Small intestine (tissue), 16 donors: ENCODE measurements around the gene SDS. TPM values are rescaled to one million over a fixed set of nuclear protein-coding genes. Genes with fewer than 3 reads are reported as not detected.

Source experiments
- DNase-seq, 2 donors: peaks; one replicate each; pipeline versions ENCODE4 v3.0.0 to v3.0.0-alpha.2; 2013
- FAIRE-seq: peaks from 2 replicates; lab custom pipeline; 2012; peaks lifted over from hg19 to GRCh38; lab: Jason Lieb, UNC
- H3K27ac ChIP-seq, 3 donors: one replicate each; pipeline ENCODE4 v1.5.1; 2013; ENCODE audit warnings: low read length in 2 of 3, mild to moderate bottlenecking in 2 of 3, control low read depth in 1 of 3, inconsistent platforms in 1 of 3, low read depth in 1 of 3, moderate library complexity in 1 of 3
- H3K27me3 ChIP-seq, 3 donors: one replicate each; pipeline ENCODE4 v1.6.1; 2013; ENCODE audit warnings: low read length in 3 of 3, inconsistent platforms in 1 of 3; ENCODE audit not compliant: control insufficient read depth in 3 of 3, insufficient read depth in 3 of 3
- H3K36me3 ChIP-seq, 3 donors: one replicate each; pipeline ENCODE4 v1.6.1; 2013; ENCODE audit warnings: low read length in 3 of 3, inconsistent platforms in 1 of 3, low read depth in 1 of 3, mild to moderate bottlenecking in 1 of 3, moderate library complexity in 1 of 3; ENCODE audit not compliant: control insufficient read depth in 3 of 3, insufficient read depth in 2 of 3
- H3K4me1 ChIP-seq, 3 donors: one replicate each; pipeline ENCODE4 v1.6.1; 2013; ENCODE audit warnings: low read length in 2 of 3, inconsistent platforms in 1 of 3, low read depth in 1 of 3, mild to moderate bottlenecking in 1 of 3, moderate library complexity in 1 of 3; ENCODE audit not compliant: control insufficient read depth in 3 of 3, insufficient read depth in 2 of 3
- H3K4me3 ChIP-seq, 3 donors: one replicate each; pipeline ENCODE4 v1.5.1; 2013; ENCODE audit warnings: low read length in 3 of 3, control low read depth in 1 of 3, inconsistent platforms in 1 of 3, low read depth in 1 of 3, mild to moderate bottlenecking in 1 of 3, moderate library complexity in 1 of 3
- H3K9me3 ChIP-seq, 2 donors: one replicate each; pipeline ENCODE4 v1.6.1; 2013; ENCODE audit warnings: low read depth in 1 of 2, low read length in 1 of 2; ENCODE audit not compliant: control insufficient read depth in 2 of 2, insufficient read depth in 1 of 2
- WGBS, 3 donors: extraction: QIAGEN DNeasy Blood & Tissue Kit; methylation state at CpG; one replicate each; pipeline ENCODE4 v1.1.7; 2013; 5-methylcytosine and 5-hydroxymethylcytosine counted together
- long read RNA-seq, 10 donors: transcript quantifications; one replicate each; lab custom pipeline, GENCODE V29; 2026
- polyA plus RNA-seq, 4 donors: library from polyadenylated mRNA; stranded (reverse) in 3 of 4; unstranded in 1 of 4; fragments of 200-250 nt in 3 of 4; fragments of 120-200 nt in 1 of 4; gene quantifications; one replicate each; pipeline versions ENCODE4 v1.2.1 to v1.2.3, GENCODE V29; 2013
- donor health status: healthy with polysubstance abuse.
- donor health status: control.
- donor health status: control.
- donor health status: Bipolar disorder and iron deficiency.
- donor health status: healthy.

SDS gene
- 1 to 10 TPM in 2 of 4 donors, under 1 TPM in 1, not detected in 1; 0.46 to 3.8 (median 1.3) TPM for polyA plus RNA-seq
- long read RNA-seq, donor 1, partial matches to known transcripts: 89 of 89 reads
- long read RNA-seq, donor 1, other reads (novel, unspliced or antisense): 0 of 89 reads
- long read RNA-seq, donor 2: 0 reads
- long read RNA-seq, donor 3: 0 reads
- long read RNA-seq, donor 4: 0 reads
- long read RNA-seq, donor 5: 0 reads
- long read RNA-seq, donor 6: 0 reads
- long read RNA-seq, donor 7: 0 reads
- long read RNA-seq, donor 8: 0 reads
- long read RNA-seq, donor 9: 0 reads
- long read RNA-seq, donor 10, partial matches to known transcripts: 9 of 17 reads
- long read RNA-seq, donor 10, other reads (novel, unspliced or antisense): 8 of 17 reads

GRCh38 chr12:113403435-113404415 is at the start of gene SDS:
TSS of gene SDS (minus strand) at chr12:113403887. CDS start at chr12:113399708, 4,179 bp downstream.
- Histone ChIP-seq H3K4me1 (no peaks in the 10 kb centered on the region), H3K9me3 (no peaks in the 10 kb centered on the region), H3K4me3 (no peak within 1 kb of the TSS), H3K27me3 (no peaks in the 10 kb centered on the region), H3K36me3 (no peaks in the 10 kb centered on the region), H3K27ac (no peak within 1 kb of the TSS)
- FAIRE-seq: no peak
- DNase-seq: peak in 1 of 2 donors; percentile 13
- 25 to 40% (median 27%) methylated on average over 14 of the region's 14 CpGs for WGBS, 3 donors

DNA sequence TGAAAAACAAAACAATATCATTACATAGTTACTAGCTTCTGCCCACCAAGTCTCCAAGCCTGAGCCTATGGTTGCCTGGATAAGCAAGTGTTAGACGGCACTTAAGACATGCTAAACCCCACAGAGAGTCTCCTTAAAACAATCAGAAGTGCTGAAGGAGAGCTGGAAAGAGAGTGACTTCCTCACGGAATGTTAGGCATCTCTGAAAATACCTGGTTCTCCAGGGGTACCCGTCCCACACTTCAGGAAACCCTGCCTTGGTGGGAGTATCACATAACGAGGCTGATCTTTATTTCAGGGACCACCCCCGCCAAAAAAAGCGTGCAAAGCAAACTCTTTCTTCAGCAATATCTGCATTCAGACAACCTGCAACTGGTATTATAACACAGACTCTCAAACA is 49.6 kb upstream of the SDS start:
- Histone ChIP-seq H3K9me3 (no peaks in the 10 kb centered on the region), H3K27me3 (peaks cover 0 to 15% (median 6%) of the 10 kb centered on the region in 3 donors), H3K4me1 (no peaks in the 10 kb centered on the region), H3K4me3 (no peak overlapping the region), H3K27ac (no peak overlapping the region), H3K36me3 (no peaks in the 10 kb centered on the region)
- FAIRE-seq (no peak), DNase-seq (no peak)
- WGBS, 3 donors: 37 to 49% (median 47%) methylated on average over 6 of the region's 6 CpGs

- H3K36me3 ChIP-seq: no peaks in the 10 kb centered on the region
- peaks cover 0 to 9% (median 7%) of the 10 kb centered on the region in 3 donors for H3K27me3 ChIP-seq
- FAIRE-seq: no peak
- DNase-seq: no peak
- H3K9me3 ChIP-seq: no peaks in the 10 kb centered on the region
- WGBS, 3 donors: 86 to 93% (median 90%) methylated on average over 2 of the region's 2 CpGs
- H3K4me1 ChIP-seq: no peaks in the 10 kb centered on the region
- no peak overlapping the region for H3K4me3 ChIP-seq
- H3K27ac ChIP-seq: no peak overlapping the region
These were observed 48.8 kb upstream of the SDS start for GRCh38 chr12:113452458-113452857.

DNA sequence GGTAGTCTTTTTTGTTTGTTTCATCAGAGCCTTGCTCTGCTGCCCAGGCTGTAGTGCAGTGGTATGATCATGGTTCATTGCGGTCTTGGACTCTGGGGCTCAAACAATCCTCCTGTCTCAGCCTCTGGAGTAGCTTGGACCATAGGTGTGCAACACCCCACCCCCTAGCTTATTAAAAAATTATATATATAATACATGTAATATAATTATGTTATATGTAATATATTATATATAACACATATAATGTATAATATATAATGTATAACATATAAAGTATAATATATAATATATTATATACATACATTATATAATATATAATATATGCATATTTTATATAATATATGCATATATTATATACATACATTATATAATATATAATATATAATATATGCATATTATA is 46.2 kb upstream of the SDS start:
- H3K4me1 ChIP-seq: no peaks in the 10 kb centered on the region
- FAIRE-seq (peak; percentile 99), DNase-seq (no peak)
- H3K27me3 ChIP-seq: peaks cover 0 to 11% (median 7%) of the 10 kb centered on the region in 3 donors
- H3K9me3 ChIP-seq: no peaks in the 10 kb centered on the region
- no peaks in the 10 kb centered on the region for H3K36me3 ChIP-seq
- H3K27ac ChIP-seq: no peak overlapping the region
- WGBS, 3 donors: 91 to 95% (median 94%) methylated on average over 1 of the region's 1 CpG
- no peak overlapping the region for H3K4me3 ChIP-seq

DNA sequence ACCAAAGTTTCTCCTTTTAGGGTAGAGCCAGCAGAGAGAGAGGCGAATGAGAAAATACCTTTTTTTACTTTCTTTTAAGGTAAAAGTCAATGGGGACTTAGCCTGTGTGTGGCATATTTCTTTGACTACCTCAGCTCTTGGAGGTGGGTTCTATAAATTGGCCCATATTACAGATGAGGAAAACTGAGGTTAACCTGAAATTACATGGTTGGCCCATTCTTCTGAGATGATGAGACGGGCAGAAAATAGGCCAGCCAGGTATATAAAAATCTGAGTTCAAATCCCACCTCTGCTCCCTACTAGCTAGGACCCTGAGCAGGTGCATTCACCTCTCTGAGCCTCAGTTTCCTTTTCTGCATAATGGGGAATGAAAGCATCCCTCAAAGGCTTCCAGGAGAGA is 45.6 kb upstream of the SDS start:
- H3K36me3 ChIP-seq: no peaks in the 10 kb centered on the region
- H3K4me1 ChIP-seq: no peaks in the 10 kb centered on the region
- DNase-seq (no peak), FAIRE-seq (no peak)
- H3K27me3 ChIP-seq: peaks cover 0 to 11% (median 7%) of the 10 kb centered on the region in 3 donors
- H3K27ac ChIP-seq: no peak overlapping the region
- H3K9me3 ChIP-seq: no peaks in the 10 kb centered on the region
- no peak overlapping the region for H3K4me3 ChIP-seq
- WGBS, 3 donors: 74 to 89% (median 89%) methylated on average over 2 of the region's 2 CpGs

DNA sequence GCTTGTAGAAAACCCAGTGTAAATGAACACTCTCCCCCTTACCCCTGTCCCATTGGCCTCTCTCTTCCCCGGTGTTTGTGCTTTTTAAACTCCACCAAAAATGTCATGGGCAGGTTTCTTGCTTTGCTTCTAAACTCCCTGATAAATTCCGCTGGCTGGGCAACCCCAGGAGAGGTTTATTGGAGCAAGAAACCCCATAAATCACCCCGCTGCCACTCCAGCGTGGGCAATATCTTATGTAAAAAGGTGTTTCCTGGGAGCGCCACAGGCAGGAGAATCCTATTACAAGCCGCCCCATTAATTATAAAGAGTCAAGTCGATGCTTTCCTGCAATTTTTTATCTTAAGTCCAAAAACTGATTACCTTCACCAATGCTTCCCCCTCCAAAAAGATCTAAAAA is 45.2 kb upstream of the SDS start:
- Histone ChIP-seq H3K9me3 (no peaks in the 10 kb centered on the region), H3K27ac (no peak overlapping the region), H3K27me3 (peaks cover 0 to 11% (median 7%) of the 10 kb centered on the region in 3 donors), H3K4me3 (no peak overlapping the region), H3K36me3 (no peaks in the 10 kb centered on the region), H3K4me1 (no peaks in the 10 kb centered on the region)
- 16 to 29% (median 29%) methylated on average over 7 of the region's 7 CpGs for WGBS, 3 donors
- FAIRE-seq (no peak), DNase-seq (no peak)

DNA sequence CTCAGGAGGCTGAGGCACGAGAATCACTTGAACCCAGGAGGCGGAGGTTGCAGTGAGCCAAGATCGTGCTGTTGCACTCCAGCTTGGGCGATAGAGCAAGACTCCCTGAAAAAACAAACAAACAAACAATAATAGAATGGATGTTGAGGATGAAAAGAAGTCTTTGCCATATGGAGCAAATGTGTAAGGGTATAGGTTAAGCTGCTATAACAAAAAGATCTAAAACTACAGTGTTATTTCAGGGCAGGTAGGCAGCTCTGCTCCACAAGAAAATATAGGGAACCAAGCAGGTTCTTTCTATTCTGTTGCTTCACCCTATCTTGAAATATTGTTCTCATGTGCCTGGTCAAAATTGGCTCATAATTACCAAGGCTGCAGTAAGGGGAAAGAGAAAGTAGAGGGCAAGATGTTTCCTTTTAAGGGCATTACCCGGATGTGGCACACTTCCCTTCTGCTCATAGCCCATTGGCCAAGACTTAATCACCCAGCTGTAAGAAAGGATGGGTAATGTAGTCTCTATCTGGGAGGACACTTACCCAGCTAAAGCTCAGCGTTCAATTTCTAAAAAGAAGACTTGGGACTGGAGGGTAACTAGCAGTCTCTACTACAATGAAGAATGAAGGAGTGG is 42.0 kb upstream of the SDS start:
- Histone ChIP-seq H3K4me3 (no peak overlapping the region), H3K4me1 (no peaks in the 10 kb centered on the region), H3K9me3 (no peaks in the 10 kb centered on the region), H3K36me3 (no peaks in the 10 kb centered on the region), H3K27me3 (peaks cover 0 to 11% (median 5%) of the 10 kb centered on the region in 3 donors), H3K27ac (no peak overlapping the region)
- 82 to 86% (median 85%) methylated on average over 6 of the region's 6 CpGs for WGBS, 3 donors
- FAIRE-seq (no peak), DNase-seq (no peak)

DNA sequence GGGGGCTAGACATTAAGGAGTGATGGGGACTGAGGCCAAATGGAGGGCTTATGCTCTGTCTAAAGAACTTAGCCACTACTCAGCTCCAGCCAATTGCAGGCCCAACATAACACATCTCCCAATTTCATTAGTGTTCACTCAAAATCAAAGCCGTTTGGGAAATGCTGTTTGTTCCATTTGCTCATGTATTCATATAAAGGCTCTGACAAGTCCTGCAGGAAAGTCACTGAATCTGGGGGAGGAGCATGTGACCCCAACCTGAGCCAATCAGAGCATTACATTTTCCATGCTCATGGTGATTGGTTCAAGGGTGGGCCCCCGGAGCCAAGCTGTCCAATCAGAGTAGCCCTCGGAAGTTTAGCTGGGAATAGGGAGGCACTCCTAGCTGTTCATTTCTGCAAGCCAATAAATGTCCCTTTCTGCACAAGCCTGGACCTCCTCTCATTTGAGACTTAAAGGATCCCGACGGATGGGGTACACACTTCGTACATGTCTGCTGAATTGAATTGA is 39.4 kb upstream of the SDS start:
- H3K9me3 ChIP-seq: no peaks in the 10 kb centered on the region
- DNase-seq (no peak), FAIRE-seq (no peak)
- H3K4me1 ChIP-seq: no peaks in the 10 kb centered on the region
- peaks cover 0 to 8% (median 4%) of the 10 kb centered on the region in 3 donors for H3K27me3 ChIP-seq
- H3K4me3 ChIP-seq: no peak overlapping the region
- no peaks in the 10 kb centered on the region for H3K36me3 ChIP-seq
- 85 to 89% (median 88%) methylated on average over 6 of the region's 6 CpGs for WGBS, 3 donors
- H3K27ac ChIP-seq: no peak overlapping the region
